Measurements from ENCODE around the gene LRIG2.

The LRIG2 gene

GRCh38 chr1:113096493-113096892, 23.5 kb downstream of the LRIG2 start:
- Mint-ChIP-seq H3K9me3 (no peaks in the 10 kb centered on the region), H3K4me1 (peaks cover 7% of the 10 kb centered on the region), H3K4me3 (no peak overlapping the region), H3K27me3 (ENCODE audit: low read depth, poor library complexity) (no peaks in the 10 kb centered on the region), H3K27ac (no peak overlapping the region), H3K36me3 (ENCODE audit: low read depth) (peaks cover 52% of the 10 kb centered on the region)
- no peak for DNase-seq
- no peak for TF ChIP-seq CTCF (IDR thresholded peaks at IDR 0.05)

GRCh38 chr1:113101588-113101987, 28.6 kb downstream of the LRIG2 start:
- Mint-ChIP-seq H3K9me3 (no peaks in the 10 kb centered on the region), H3K27me3 (ENCODE audit: low read depth, poor library complexity) (no peaks in the 10 kb centered on the region), H3K27ac (no peak overlapping the region), H3K36me3 (ENCODE audit: low read depth) (peaks cover 60% of the 10 kb centered on the region), H3K4me1 (no peaks in the 10 kb centered on the region), H3K4me3 (no peak overlapping the region)
- no peak for DNase-seq
- no peak for TF ChIP-seq CTCF (IDR thresholded peaks at IDR 0.05)

- peak overlapping the region; percentile 4 for H3K27ac Mint-ChIP-seq
- no peaks in the 10 kb centered on the region for H3K9me3 Mint-ChIP-seq
- DNase-seq = no peak
- no peaks in the 10 kb centered on the region for H3K27me3 Mint-ChIP-seq (ENCODE audit: low read depth, poor library complexity)
- TF ChIP-seq CTCF (IDR thresholded peaks at IDR 0.05) = no peak
- no peaks in the 10 kb centered on the region for H3K4me1 Mint-ChIP-seq
- peaks cover 71% of the 10 kb centered on the region for H3K36me3 Mint-ChIP-seq (ENCODE audit: low read depth)
- H3K4me3 Mint-ChIP-seq = no peak overlapping the region
Observed at GRCh38 chr1:113103048-113103447, 30.1 kb downstream of the LRIG2 start.

GRCh38 chr1:113103977-113104376, 31.0 kb downstream of the LRIG2 start:
- TF ChIP-seq CTCF (IDR thresholded peaks at IDR 0.05) = no peak
- Mint-ChIP-seq H3K27me3 (ENCODE audit: low read depth, poor library complexity) (no peaks in the 10 kb centered on the region), H3K4me1 (no peaks in the 10 kb centered on the region), H3K27ac (no peak overlapping the region), H3K36me3 (ENCODE audit: low read depth) (peaks cover 72% of the 10 kb centered on the region), H3K4me3 (no peak overlapping the region), H3K9me3 (no peaks in the 10 kb centered on the region)
- no peak for DNase-seq

- no peak for TF ChIP-seq CTCF (IDR thresholded peaks at IDR 0.05)
- Mint-ChIP-seq H3K27ac (no peak overlapping the region), H3K4me3 (no peak overlapping the region), H3K9me3 (no peaks in the 10 kb centered on the region), H3K27me3 (ENCODE audit: low read depth, poor library complexity) (no peaks in the 10 kb centered on the region), H3K36me3 (ENCODE audit: low read depth) (peaks cover 68% of the 10 kb centered on the region), H3K4me1 (peaks cover 5% of the 10 kb centered on the region)
- no peak for DNase-seq
Observed at GRCh38 chr1:113106910-113107309, 33.9 kb downstream of the LRIG2 start.

GRCh38 chr1:113109908-113110554, 37.0 kb downstream of the LRIG2 start:
- DNase-seq = no peak
- H3K27me3 Mint-ChIP-seq (ENCODE audit: low read depth, poor library complexity) = no peaks in the 10 kb centered on the region
- TF ChIP-seq CTCF (IDR thresholded peaks at IDR 0.05) = no peak
- H3K4me1 Mint-ChIP-seq = peaks cover 5% of the 10 kb centered on the region
- H3K4me3 Mint-ChIP-seq = no peak overlapping the region
- peaks cover 62% of the 10 kb centered on the region for H3K36me3 Mint-ChIP-seq (ENCODE audit: low read depth)
- H3K27ac Mint-ChIP-seq = peak overlapping the region; percentile 54
- no peaks in the 10 kb centered on the region for H3K9me3 Mint-ChIP-seq

All from nephron progenitor cell (in vitro differentiated cells).